Measurements from ENCODE around the gene SVIL.
"Not testable (repeated sequence)": the region's sequence is repeated elsewhere in the genome, so short reads cannot be mapped to it uniquely, and the experiment has no call there.

Gene SVIL

GRCh38 chr10:29609696-29610095, 25.1 kb downstream of the SVIL start:
- no peak overlapping the region for H3K4me3 ChIP-seq (ENCODE audit: low read length)
- DNase-seq (ENCODE audit: low read depth) = no peak
- TF ChIP-seq CTCF (conservative IDR thresholded peaks at IDR 0.05; ENCODE audit: low read length) = no peak

GRCh38 chr10:29608476-29609301, 26.1 kb downstream of the SVIL start:
- no peak for DNase-seq (ENCODE audit: low read depth)
- TF ChIP-seq CTCF (conservative IDR thresholded peaks at IDR 0.05; ENCODE audit: low read length) = no peak

GRCh38 chr10:29608062-29608461, 26.7 kb downstream of the SVIL start:
- DNase-seq (ENCODE audit: low read depth) = no peak
- TF ChIP-seq CTCF (conservative IDR thresholded peaks at IDR 0.05; ENCODE audit: low read length) = no peak
- no peak overlapping the region for H3K4me3 ChIP-seq (ENCODE audit: low read length)

More at GRCh38 chr10:29608476-29609301, 26.1 kb downstream of the SVIL start:
- H3K4me3 ChIP-seq (ENCODE audit: low read length) = no peak overlapping the region

GRCh38 chr10:29607576-29607975, 27.2 kb downstream of the SVIL start:
- DNase-seq (ENCODE audit: low read depth) = no peak
- TF ChIP-seq CTCF (conservative IDR thresholded peaks at IDR 0.05; ENCODE audit: low read length) = no peak
- H3K4me3 ChIP-seq (ENCODE audit: low read length) = no peak overlapping the region

- H3K4me3 ChIP-seq (ENCODE audit: low read length) = not testable (repeated sequence)
Measured at GRCh38 chr10:29606693-29607092, 28.1 kb downstream of the SVIL start.

GRCh38 chr10:29604291-29604825, 30.4 kb downstream of the SVIL start:
- H3K4me3 ChIP-seq (ENCODE audit: low read length) = no peak overlapping the region
- DNase-seq (ENCODE audit: low read depth) = no peak
- no peak for TF ChIP-seq CTCF (conservative IDR thresholded peaks at IDR 0.05; ENCODE audit: low read length)

More at GRCh38 chr10:29606693-29607092, 28.1 kb downstream of the SVIL start:
- DNase-seq (ENCODE audit: low read depth) = not testable (repeated sequence)

- DNase-seq (ENCODE audit: low read depth) = no peak
- no peak overlapping the region for H3K4me3 ChIP-seq (ENCODE audit: low read length)
- no peak for TF ChIP-seq CTCF (conservative IDR thresholded peaks at IDR 0.05; ENCODE audit: low read length)
Measured at GRCh38 chr10:29603223-29603896, 31.4 kb downstream of the SVIL start.

Measured in AG10803 (cell line).